Thyroid gland (tissue), 4 donors: ENCODE measurements around the gene PLCB1. TPM values are rescaled to one million over a fixed set of nuclear protein-coding genes. Genes with fewer than 3 reads are reported as not detected.

Experiments
- DNase-seq, 2 donors: peaks; one replicate each; pipeline ENCODE4 v3.0.0-alpha.2; 2019
- H3K27ac ChIP-seq, 3 donors: fragments of 200-600 bp; sonication (generic); 1 replicate in 2 of 3; 2 replicates in 1 of 3; pipeline ENCODE4 v1.5.1; 2016 to 2019; ENCODE audit warnings: mild to moderate bottlenecking in 1 of 3, moderate library complexity in 1 of 3
- H3K27me3 ChIP-seq: fragments of 200-600 bp; sonication (generic); one replicate; pipeline ENCODE4 v1.5.1; 2019
- H3K36me3 ChIP-seq, 2 donors: fragments of 200-600 bp; sonication (generic); one replicate each; pipeline ENCODE4 v1.5.1; 2016 to 2019
- H3K4me1 ChIP-seq, 2 donors: fragments of 200-600 bp; sonication (generic); one replicate each; pipeline ENCODE4 v1.5.1; 2017 to 2019
- H3K4me3 ChIP-seq, 3 donors: fragments of 200-600 bp; sonication (generic); replicated peaks in 1 of 3; 1 replicate in 2 of 3; 2 replicates in 1 of 3; pipeline ENCODE4 v1.5.1; 2016; ENCODE audit warnings: mild to moderate bottlenecking in 1 of 3
- H3K9me3 ChIP-seq: fragments of 200-600 bp; sonication (generic); one replicate; pipeline ENCODE4 v1.5.1; 2017
- CTCF ChIP-seq, 6 experiments: fragments of 200-600 bp in 3 of 6; fragments of 450-650 bp in 3 of 6; sonication (generic) in 3 of 6; IDR thresholded peaks; one replicate each; pipeline ENCODE4 v1.5.1; 2016 to 2019; ENCODE audit warnings: antibody characterized with exemption in 6 of 6, mild to moderate bottlenecking in 2 of 6, inconsistent platforms in 1 of 6, moderate library complexity in 1 of 6
- POLR2A ChIP-seq, 2 donors: fragments of 450-650 bp; IDR thresholded peaks; one replicate each; pipeline ENCODE4 v1.6.1; 2017; ENCODE audit warnings: antibody characterized with exemption in 2 of 2, mild to moderate bottlenecking in 2 of 2, moderate library complexity in 1 of 2
- WGBS, 2 donors: methylation state at CpG; one replicate each; pipeline ENCODE4 v1.1.5; 2017; 5-methylcytosine and 5-hydroxymethylcytosine counted together
- intact Hi-C: fragments of 100-400 bp; cut with DNase I; formaldehyde crosslinking; loops from one replicate; pipeline ENCODE4 v1.15.1; 2023
- total RNA-seq, 4 donors: library from RNA; depleted of rRNA; stranded (reverse); fragments of >200 nt; gene quantifications; one replicate each; pipeline ENCODE4 v1.2.3, GENCODE V29; 2016

Gene PLCB1
- total RNA-seq, 4 donors from 2014 or later, result 7.3 to 14.1 (median 11.0) TPM

GRCh38 chr20:8476021-8476420 is 344.0 kb downstream of the PLCB1 start:
- no peaks in the 10 kb centered on the region for H3K9me3 ChIP-seq
- intact Hi-C loops, result no loop called here
- H3K4me3 ChIP-seq, result no peak overlapping the region
- no peak overlapping the region for H3K27ac ChIP-seq
- WGBS, 2 donors, result 69 to 83% methylated on average over 2 of the region's 2 CpGs
- H3K27me3 ChIP-seq, result no peaks in the 10 kb centered on the region
- no peaks in the 10 kb centered on the region for H3K36me3 ChIP-seq
- H3K4me1 ChIP-seq, result no peaks in the 10 kb centered on the region
- peak in 1 of 2 donors; percentile 16 for DNase-seq
- TF ChIP-seq POLR2A (IDR thresholded peaks at IDR 0.05), result no peak

- Histone ChIP-seq H3K36me3 (no peaks in the 10 kb centered on the region), H3K27ac (no peak overlapping the region), H3K4me1 (no peaks in the 10 kb centered on the region), H3K9me3 (no peaks in the 10 kb centered on the region), H3K27me3 (no peaks in the 10 kb centered on the region), H3K4me3 (no peak overlapping the region)
- TF ChIP-seq CTCF (IDR thresholded peaks at IDR 0.05) (no peak), POLR2A (IDR thresholded peaks at IDR 0.05) (no peak)
- intact Hi-C loops, result no loop called here
- no peak for DNase-seq
- WGBS, 2 donors, result 96 to 97% methylated on average over 6 of the region's 6 CpGs
Observed at GRCh38 chr20:8480597-8480996, 348.5 kb downstream of the PLCB1 start.

- no peaks in the 10 kb centered on the region for H3K27me3 ChIP-seq
- no peak for TF ChIP-seq CTCF (IDR thresholded peaks at IDR 0.05)
- TF ChIP-seq POLR2A (IDR thresholded peaks at IDR 0.05), result no peak
- H3K36me3 ChIP-seq, result no peaks in the 10 kb centered on the region
- no peaks in the 10 kb centered on the region for H3K4me1 ChIP-seq
- H3K27ac ChIP-seq, result no peak overlapping the region
- no peak overlapping the region for H3K4me3 ChIP-seq
- intact Hi-C loops, result no loop called here
- H3K9me3 ChIP-seq, result no peaks in the 10 kb centered on the region
- WGBS, 2 donors, result 63 to 68% methylated on average over 7 of the region's 7 CpGs
- no peak for DNase-seq
Observed at GRCh38 chr20:8487696-8488095, 355.6 kb downstream of the PLCB1 start.

- 88 to 91% methylated on average over 6 of the region's 6 CpGs for WGBS, 2 donors
- Histone ChIP-seq H3K36me3 (no peaks in the 10 kb centered on the region), H3K4me1 (no peaks in the 10 kb centered on the region), H3K4me3 (no peak overlapping the region), H3K9me3 (no peaks in the 10 kb centered on the region), H3K27ac (no peak overlapping the region), H3K27me3 (no peaks in the 10 kb centered on the region)
- DNase-seq, result no peak
- no peak for TF ChIP-seq CTCF (IDR thresholded peaks at IDR 0.05)
- no peak for TF ChIP-seq POLR2A (IDR thresholded peaks at IDR 0.05)
- intact Hi-C loops, result no loop called here
Observed at GRCh38 chr20:8489094-8489883, 357.2 kb downstream of the PLCB1 start.

GRCh38 chr20:8490076-8490830 is 358.2 kb downstream of the PLCB1 start:
- no peaks in the 10 kb centered on the region for H3K4me1 ChIP-seq
- H3K36me3 ChIP-seq, result no peaks in the 10 kb centered on the region
- H3K4me3 ChIP-seq, result no peak overlapping the region
- TF ChIP-seq CTCF (IDR thresholded peaks at IDR 0.05), result no peak
- TF ChIP-seq POLR2A (IDR thresholded peaks at IDR 0.05), result no peak
- intact Hi-C loops, result no loop called here
- no peaks in the 10 kb centered on the region for H3K9me3 ChIP-seq
- H3K27me3 ChIP-seq, result no peaks in the 10 kb centered on the region
- 68 to 72% methylated on average over 3 of the region's 3 CpGs for WGBS, 2 donors
- no peak overlapping the region for H3K27ac ChIP-seq
- no peak for DNase-seq
